Activated CD8-positive, alpha-beta memory T cell treated with anti-CD3 and anti-CD28 coated beads for 36 hours (primary cell): ENCODE results near the gene GH1. TPM values are rescaled to one million over a fixed set of nuclear protein-coding genes. Genes with fewer than 3 reads are reported as not detected.

Experiments used
- CTCF ChIA-PET: fragments of 350-600 bp; sonication (Branson Sonifier 250); formaldehyde crosslinking; loops from one replicate; lab custom pipeline; 2021; ENCODE audit warnings: antibody characterized with exemption; lab: Charles Lee
- POLR2A ChIA-PET: fragments of 350-600 bp; sonication (Branson Sonifier 250); formaldehyde crosslinking; loops from one replicate; lab custom pipeline; 2021; ENCODE audit warnings: antibody characterized with exemption; lab: Charles Lee
- total RNA-seq, 2 experiments: library from RNA; stranded (reverse); gene quantifications; one replicate each; pipeline ENCODE4 v1.2.3, GENCODE V29; 2021

The GH1 gene
- total RNA-seq, 2 experiments from 2014 or later: not detected

- CTCF ChIA-PET: interaction anchor here (0.6 to 2.6 kb wide), 9 partner anchors 11 to 178 kb away, joined by 3 to 36 read pairs (median 9); partner anchors contain the start of genes CD79B, GH1 and PRR29
- POLR2A ChIA-PET: no interaction called here
Measured at GRCh38 chr17:63947711-63948330, 29.2 kb upstream of the GH1 start.

- CTCF ChIA-PET: interaction anchor here (0.6 to 2.6 kb wide), 41 partner anchors 8 to 202 kb away, joined by 3 to 36 read pairs (median 4); partner anchors contain the start of genes CD79B, CSHL1, GH1 and ICAM2
- POLR2A ChIA-PET: interaction anchor here (0.7 to 1.3 kb wide), 2 partner anchors 15 to 74 kb away, joined by 3 to 4 read pairs; partner anchors contain the start of gene ICAM2
Measured at GRCh38 chr17:63946440-63947363, 28.1 kb upstream of the GH1 start.

- POLR2A ChIA-PET: interaction anchor here (1.3 kb wide), 1 partner anchor 75 kb away, joined by 4 read pairs; the partner anchor contains the start of gene ICAM2
- CTCF ChIA-PET: interaction anchor here (0.7 to 2.6 kb wide), 37 partner anchors 9 to 203 kb away, joined by 3 to 36 read pairs (median 5); partner anchors contain the start of genes CD79B, CSHL1, GH1 and ICAM2
Measured at GRCh38 chr17:63945784-63946439, 27.3 kb upstream of the GH1 start.

- ChIA-PET POLR2A (no interaction called here), CTCF (interaction anchor here (2.2 to 2.6 kb wide), 2 partner anchors 9 to 41 kb away, joined by 9 to 16 read pairs; no protein-coding TSS in a partner anchor)
Measured at GRCh38 chr17:63944736-63945499, 26.3 kb upstream of the GH1 start.

- CTCF ChIA-PET: no interaction called here
Measured at GRCh38 chr17:63943745-63944144, 25.1 kb upstream of the GH1 start.

GRCh38 chr17:63942309-63942985, 23.8 kb upstream of the GH1 start:
- ChIA-PET CTCF (no interaction called here), POLR2A (no interaction called here)

More at GRCh38 chr17:63943745-63944144, 25.1 kb upstream of the GH1 start:
- POLR2A ChIA-PET: interaction anchor here (0.5 kb wide), 1 partner anchor 49 kb away, joined by 3 read pairs; no protein-coding TSS in a partner anchor

- ChIA-PET CTCF (no interaction called here), POLR2A (no interaction called here)
Measured at GRCh38 chr17:63941751-63942150, 23.1 kb upstream of the GH1 start.

GRCh38 chr17:63941162-63941561, 22.5 kb upstream of the GH1 start:
- ChIA-PET POLR2A (no interaction called here), CTCF (no interaction called here)

GRCh38 chr17:63940584-63940983, 21.9 kb upstream of the GH1 start:
- ChIA-PET CTCF (no interaction called here), POLR2A (no interaction called here)

- ChIA-PET CTCF (no interaction called here), POLR2A (no interaction called here)
Measured at GRCh38 chr17:63939884-63940283, 21.2 kb upstream of the GH1 start.

- POLR2A ChIA-PET: no interaction called here
- CTCF ChIA-PET: no interaction called here
Measured at GRCh38 chr17:63939401-63939800, 20.8 kb upstream of the GH1 start.

GRCh38 chr17:63937920-63938319, 19.3 kb upstream of the GH1 start:
- ChIA-PET POLR2A (no interaction called here), CTCF (interaction anchor here (3.0 kb wide), 1 partner anchor 9 kb away, joined by 16 read pairs; no protein-coding TSS in a partner anchor)

GRCh38 chr17:63937319-63937718, 18.7 kb upstream of the GH1 start:
- ChIA-PET CTCF (interaction anchor here (0.6 to 3.0 kb wide), 2 partner anchors 9 to 19 kb away, joined by 4 to 16 read pairs; partner anchors contain the start of gene GH1), POLR2A (no interaction called here)

- ChIA-PET CTCF (interaction anchor here (0.9 to 3.0 kb wide), 4 partner anchors 12 to 50 kb away, joined by 3 to 16 read pairs (median 4); no protein-coding TSS in a partner anchor), POLR2A (no interaction called here)
Measured at GRCh38 chr17:63934183-63935112, 15.8 kb upstream of the GH1 start.

GRCh38 chr17:63933598-63933997, 15.0 kb upstream of the GH1 start:
- ChIA-PET CTCF (interaction anchor here (0.9 to 2.2 kb wide), 4 partner anchors 13 to 50 kb away, joined by 3 to 15 read pairs (median 6); partner anchors contain the start of gene GH1), POLR2A (no interaction called here)

GRCh38 chr17:63932721-63933120, 14.1 kb upstream of the GH1 start:
- CTCF ChIA-PET: interaction anchor here (1.1 to 2.2 kb wide), 3 partner anchors 14 to 19 kb away, joined by 3 to 15 read pairs (median 8); partner anchors contain the start of gene GH1

More at GRCh38 chr17:63932721-63933120, 14.1 kb upstream of the GH1 start:
- POLR2A ChIA-PET: no interaction called here
